GM23338 (cell line): ENCODE measurements around the gene CDKAL1.

ENCODE experiments used
- EZH2 ChIP-seq: fragments of 200-600 bp; sonication (generic); IDR thresholded peaks from one replicate; pipeline ENCODE4 v1.8.0; 2017; ENCODE audit warnings: antibody characterized with exemption, mild to moderate bottlenecking, low read depth; ENCODE audit not compliant: unreplicated experiment
- EZH2phosphoT487 ChIP-seq: fragments of 200-600 bp; sonication (generic); IDR thresholded peaks from one replicate; pipeline ENCODE4 v1.8.1; 2018; ENCODE audit warnings: antibody characterized with exemption; ENCODE audit not compliant: unreplicated experiment
- TF ChIP-seq, protein P1 (sequence below), 2 experiments: fragments of 200-600 bp in 1 of 2; sonication (generic) in 1 of 2; conservative IDR thresholded peaks; 2 replicates each; pipeline versions ENCODE4 v1.5.1 to v1.6.1; 2016 to 2017; ENCODE audit warnings: antibody characterized with exemption in 2 of 2, low read depth in 2 of 2, mild to moderate bottlenecking in 2 of 2, moderate library complexity in 1 of 2

DNA sequence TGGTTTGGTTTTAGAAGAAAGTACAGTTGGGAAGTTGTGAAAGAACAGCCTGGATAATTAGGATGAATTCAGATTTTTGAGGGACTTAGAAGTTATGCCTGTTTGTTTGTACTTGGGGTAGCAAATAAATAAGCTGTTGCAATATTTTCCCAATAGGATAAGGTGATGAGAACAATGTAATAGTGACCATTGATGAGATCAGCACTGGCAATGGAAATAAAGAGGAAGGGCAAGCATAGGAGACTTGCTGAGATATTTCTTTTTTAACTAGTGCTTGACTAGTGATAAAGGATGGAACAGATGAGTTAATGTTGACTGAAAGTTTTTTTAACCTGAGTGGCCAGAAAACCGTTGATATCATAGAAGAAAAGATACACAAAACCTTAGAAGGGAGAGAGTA lies 498.8 kb downstream of the CDKAL1 start:
- no peak for TF ChIP-seq EZH2
- TF ChIP-seq, protein P1, sequence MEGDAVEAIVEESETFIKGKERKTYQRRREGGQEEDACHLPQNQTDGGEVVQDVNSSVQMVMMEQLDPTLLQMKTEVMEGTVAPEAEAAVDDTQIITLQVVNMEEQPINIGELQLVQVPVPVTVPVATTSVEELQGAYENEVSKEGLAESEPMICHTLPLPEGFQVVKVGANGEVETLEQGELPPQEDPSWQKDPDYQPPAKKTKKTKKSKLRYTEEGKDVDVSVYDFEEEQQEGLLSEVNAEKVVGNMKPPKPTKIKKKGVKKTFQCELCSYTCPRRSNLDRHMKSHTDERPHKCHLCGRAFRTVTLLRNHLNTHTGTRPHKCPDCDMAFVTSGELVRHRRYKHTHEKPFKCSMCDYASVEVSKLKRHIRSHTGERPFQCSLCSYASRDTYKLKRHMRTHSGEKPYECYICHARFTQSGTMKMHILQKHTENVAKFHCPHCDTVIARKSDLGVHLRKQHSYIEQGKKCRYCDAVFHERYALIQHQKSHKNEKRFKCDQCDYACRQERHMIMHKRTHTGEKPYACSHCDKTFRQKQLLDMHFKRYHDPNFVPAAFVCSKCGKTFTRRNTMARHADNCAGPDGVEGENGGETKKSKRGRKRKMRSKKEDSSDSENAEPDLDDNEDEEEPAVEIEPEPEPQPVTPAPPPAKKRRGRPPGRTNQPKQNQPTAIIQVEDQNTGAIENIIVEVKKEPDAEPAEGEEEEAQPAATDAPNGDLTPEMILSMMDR (conservative IDR thresholded peaks at IDR 0.05; ENCODE audit: low read depth in 2 of 2): no peak
- no peak for TF ChIP-seq EZH2phosphoT487
